ENCODE results near the gene TXNRD1.

- TF ChIP-seq CTCF (IDR thresholded peaks at IDR 0.05) (no peak), POLR2A (IDR thresholded peaks at IDR 0.05) (no peak)
These were observed 89.8 kb downstream of the TXNRD1 start for GRCh38 chr12:104305349-104305748.

Data from right lobe of liver (tissue), 4 donors.